HepG2 (cell line): ENCODE results near the gene DDX39B. TPM values are rescaled to one million over a fixed set of nuclear protein-coding genes. Genes with fewer than 3 reads are reported as not detected.

ENCODE experiments used
- KMT2B ChIP-seq: IDR thresholded peaks from 2 replicates; pipeline ENCODE4 v1.6.1; 2016; ENCODE audit warnings: missing genetic modification reagents, missing compliant biosample characterization
- MAFG ChIP-seq: sonication (generic); formaldehyde crosslinking; IDR thresholded peaks from 2 replicates; pipeline ENCODE4 v1.5.1; 2020; ENCODE audit warnings: mild to moderate bottlenecking, missing genetic modification reagents
- RERE ChIP-seq: IDR thresholded peaks from 2 replicates; pipeline ENCODE4 v1.6.1; 2016; ENCODE audit warnings: low read depth, missing genetic modification reagents, missing compliant biosample characterization
- SOX13 ChIP-seq, 3 experiments: fragments of 450-650 bp in 1 of 3; sonication (generic) in 1 of 3; formaldehyde crosslinking in 1 of 3; IDR thresholded peaks in 2 of 3; conservative IDR thresholded peaks in 1 of 3; 2 replicates each; pipeline versions ENCODE4 v1.5.0 to v1.6.1; 2016 to 2020; ENCODE audit warnings: antibody characterized with exemption in 1 of 3, mild to moderate bottlenecking in 1 of 3, missing compliant biosample characterization in 1 of 3, missing genetic modification reagents in 1 of 3, moderate library complexity in 1 of 3
- ZBTB37 ChIP-seq: sonication (generic); formaldehyde crosslinking; IDR thresholded peaks from 2 replicates; pipeline ENCODE4 v1.4.0; 2020; ENCODE audit warnings: mild to moderate bottlenecking, missing genetic modification reagents
- ZBTB40 ChIP-seq, 2 experiments: fragments of 450-650 bp in 1 of 2; sonication (generic) in 1 of 2; formaldehyde crosslinking in 1 of 2; IDR thresholded peaks; 2 replicates each; pipeline versions ENCODE4 v1.6.1 to v1.8.0; 2016 to 2022; ENCODE audit warnings: antibody characterized with exemption in 1 of 2, mild to moderate bottlenecking in 1 of 2, missing genetic modification reagents in 1 of 2
- ZFAT ChIP-seq: sonication (generic); formaldehyde crosslinking; conservative IDR thresholded peaks from 2 replicates; pipeline ENCODE4 v1.8.1; 2023; ENCODE audit warnings: missing genetic modification reagents, inconsistent platforms
- ZNF614 ChIP-seq: IDR thresholded peaks from 2 replicates; pipeline ENCODE4 v1.6.1; 2018; ENCODE audit warnings: missing biosample characterization, missing genetic modification reagents, inconsistent platforms, borderline replicate concordance
- ZNF629 ChIP-seq: sonication (generic); formaldehyde crosslinking; conservative IDR thresholded peaks from 2 replicates; pipeline ENCODE4 v1.5.0; 2020; ENCODE audit warnings: missing genetic modification reagents
- ZNF891 ChIP-seq: sonication (generic); formaldehyde crosslinking; IDR thresholded peaks from 2 replicates; pipeline ENCODE4 v1.5.0; 2020; ENCODE audit warnings: mild to moderate bottlenecking, missing genetic modification reagents
- polyA plus RNA-seq, 8 experiments: library from polyadenylated mRNA; depleted of rRNA in 3 of 8; stranded (reverse) in 7 of 8; unstranded in 1 of 8; fragments of >200 nt; fragmentation: Illumina TruSeq in 4 of 8; extraction: Trizol in 4 of 8; gene quantifications; 2 replicates each; pipeline versions ENCODE4 v1.2.1 to v1.2.3, GENCODE V29; 2011 to 2016; ENCODE audit warnings: low read depth in 4 of 8, missing spikeins in 1 of 8, mixed read lengths in 1 of 8; ENCODE audit not compliant: insufficient read depth in 1 of 8
- total RNA-seq, 5 experiments: library from RNA; depleted of rRNA; stranded (reverse); fragments of >200 nt; fragmentation: Illumina TruSeq; extraction: Trizol; gene quantifications; 2 replicates each; pipeline ENCODE4 v1.2.3, GENCODE V29; 2016; ENCODE audit warnings: low read depth in 1 of 5

DDX39B gene
- total and polyA plus RNA-seq, 2 of the 13 experiments (the other 11 are each of a cell fraction or from before 2014, with no cell fraction given) = 570 to 678 TPM

- TF ChIP-seq RERE (CRISPR knock-in tag) (0 out of 2 replicates have a peak, but pooled peaks have one; percentile 54), ZNF891 (CRISPR knock-in tag) (peak; percentile 87), ZNF614 (CRISPR knock-in tag) (peak; percentile 89; the same call in 1 of the 2 replicates), SOX13 (IDR thresholded peaks at IDR 0.05) (no peak), SOX13 (CRISPR knock-in tag; conservative IDR thresholded peaks at IDR 0.05 in 1 of 2, IDR thresholded peaks at IDR 0.05 in 1 of 2) (peak in 1 of 2 experiments; percentile 37; a peak in 1 of 4 replicates), KMT2B (peak; percentile 75), ZBTB40 (IDR thresholded peaks at IDR 0.05) (no peak), ZBTB40 (CRISPR knock-in tag; IDR thresholded peaks at IDR 0.05) (peak; percentile 43; the same call in 1 of the 2 replicates), ZFAT (CRISPR knock-in tag) (no peak), ZNF629 (no peak), ZBTB37 (no peak), MAFG (no peak)
Observed at GRCh38 chr6:31580807-31581433, 39.1 kb upstream of the DDX39B start (continued).
